GM18867 (cell line): ENCODE data around the gene C1orf52.

Source experiments
- ATAC-seq: cut with Tn5 transposase; IDR thresholded peaks from one replicate; pipeline ENCODE4 v1.9.1; 2021; ENCODE audit warnings: mild to moderate bottlenecking, moderate library complexity; ENCODE audit not compliant: unreplicated experiment

C1orf52 gene

GRCh38 chr1:85259118-85259911, at the start of gene C1orf52:
Gene C1orf52 (minus strand): TSS chr1:85259662. CDS start chr1:85259633, 29 bp downstream.
- peak; percentile 96 for ATAC-seq

GRCh38 chr1:85308833-85309350, 49.4 kb upstream of the C1orf52 start:
- ATAC-seq = no peak

- peak; percentile 92 for ATAC-seq
These were observed 48.7 kb upstream of the C1orf52 start for GRCh38 chr1:85307987-85308832.

GRCh38 chr1:85306236-85306635, 46.8 kb upstream of the C1orf52 start:
- no peak for ATAC-seq

GRCh38 chr1:85303440-85304162, 44.1 kb upstream of the C1orf52 start:
- no peak for ATAC-seq

GRCh38 chr1:85300140-85300539, 40.7 kb upstream of the C1orf52 start:
- no peak for ATAC-seq

GRCh38 chr1:85297855-85298629, 38.6 kb upstream of the C1orf52 start:
- peak; percentile 99 for ATAC-seq

GRCh38 chr1:85297538-85297854, 38.0 kb upstream of the C1orf52 start:
- no peak for ATAC-seq

- ATAC-seq = no peak
These were observed 37.5 kb upstream of the C1orf52 start for GRCh38 chr1:85296980-85297379.

- ATAC-seq = no peak
These were observed 36.2 kb upstream of the C1orf52 start for GRCh38 chr1:85295654-85296053.

- ATAC-seq = no peak
These were observed 35.6 kb upstream of the C1orf52 start for GRCh38 chr1:85295006-85295431.

- no peak for ATAC-seq
These were observed 31.4 kb upstream of the C1orf52 start for GRCh38 chr1:85290826-85291225.

GRCh38 chr1:85289848-85290335, 30.4 kb upstream of the C1orf52 start:
- no peak for ATAC-seq

- ATAC-seq = no peak
These were observed 29.9 kb upstream of the C1orf52 start for GRCh38 chr1:85289207-85289847.

GRCh38 chr1:85284202-85284601, 24.7 kb upstream of the C1orf52 start:
- no peak for ATAC-seq

- no peak for ATAC-seq
These were observed 24.2 kb upstream of the C1orf52 start for GRCh38 chr1:85283475-85284199.

GRCh38 chr1:85282424-85282823, 23.0 kb upstream of the C1orf52 start:
- ATAC-seq = no peak

- ATAC-seq = no peak
These were observed 21.2 kb upstream of the C1orf52 start for GRCh38 chr1:85280636-85281035.

GRCh38 chr1:85279458-85280080, 20.1 kb upstream of the C1orf52 start:
- ATAC-seq = no peak
